KMS-11 (cell line): ENCODE results near the gene SAMD4B.

Experiments
- H2AFZ ChIP-seq: fragments of 200-600 bp; sonication (generic); 2 replicates; pipeline ENCODE4 v1.6.1; 2016; ENCODE audit warnings: antibody characterized with exemption, mixed run types, low read depth
- H3K27ac ChIP-seq: fragments of 200-600 bp; sonication (generic); 2 replicates; pipeline ENCODE4 v1.6.1; 2016; ENCODE audit warnings: mild to moderate bottlenecking, mixed run types
- H3K27me3 ChIP-seq: fragments of 200-600 bp; sonication (generic); 2 replicates; pipeline ENCODE4 v1.6.1; 2017; ENCODE audit warnings: mild to moderate bottlenecking, low read depth, mixed run types, moderate library complexity; ENCODE audit not compliant: insufficient read depth
- H3K36me3 ChIP-seq: fragments of 200-600 bp; sonication (generic); 2 replicates; pipeline ENCODE4 v1.6.1; 2017; ENCODE audit warnings: mild to moderate bottlenecking, mixed run types; ENCODE audit not compliant: insufficient read depth
- H3K4me1 ChIP-seq: fragments of 200-600 bp; sonication (generic); 2 replicates; pipeline ENCODE4 v1.6.1; 2016; ENCODE audit warnings: mild to moderate bottlenecking, low read depth, mixed run types; ENCODE audit not compliant: poor library complexity, severe bottlenecking
- H3K4me2 ChIP-seq: fragments of 200-600 bp; sonication (generic); 2 replicates; pipeline ENCODE4 v1.7.0; 2016; ENCODE audit warnings: mild to moderate bottlenecking, mixed run types
- H3K4me3 ChIP-seq: fragments of 200-600 bp; sonication (generic); IDR thresholded peaks from 2 replicates; pipeline ENCODE4 v1.6.1; 2017; ENCODE audit warnings: low read depth, low read length, mixed read lengths; ENCODE audit not compliant: insufficient read depth
- H3K79me2 ChIP-seq: fragments of 200-600 bp; sonication (generic); 2 replicates; pipeline ENCODE4 v1.6.1; 2016; ENCODE audit warnings: low read depth, mixed run types; ENCODE audit not compliant: insufficient read depth
- H3K9ac ChIP-seq: fragments of 200-600 bp; sonication (generic); 2 replicates; pipeline ENCODE4 v1.6.1; 2016; ENCODE audit warnings: mild to moderate bottlenecking, mixed run types
- H4K20me1 ChIP-seq: fragments of 200-600 bp; sonication (generic); 2 replicates; pipeline ENCODE4 v1.6.1; 2016; ENCODE audit warnings: mild to moderate bottlenecking, mixed run types; ENCODE audit not compliant: insufficient read depth
- CTCF ChIP-seq: fragments of 200-600 bp; sonication (generic); conservative IDR thresholded peaks from 2 replicates; pipeline ENCODE4 v1.6.1; 2017; ENCODE audit warnings: low read depth, mild to moderate bottlenecking, antibody characterized with exemption, low read length, moderate library complexity, mixed read lengths

The SAMD4B gene

GRCh38 chr19:39297931-39298634 lies 44.1 kb upstream of the SAMD4B start:
- Histone ChIP-seq H2AFZ (peak overlapping the region; percentile 24), H3K4me2 (peak overlapping the region; percentile 63), H3K4me1 (peaks cover 40% of the 10 kb centered on the region), H3K9ac (peak overlapping the region; percentile 31; the same call in 1 of the 2 replicates), H3K4me3 (no peak overlapping the region), H4K20me1 (no peaks in the 10 kb centered on the region), H3K27ac (peak overlapping the region; percentile 85), H3K36me3 (no peaks in the 10 kb centered on the region), H3K79me2 (no peaks in the 10 kb centered on the region), H3K27me3 (no peaks in the 10 kb centered on the region)
- TF ChIP-seq CTCF, result no peak

DNA sequence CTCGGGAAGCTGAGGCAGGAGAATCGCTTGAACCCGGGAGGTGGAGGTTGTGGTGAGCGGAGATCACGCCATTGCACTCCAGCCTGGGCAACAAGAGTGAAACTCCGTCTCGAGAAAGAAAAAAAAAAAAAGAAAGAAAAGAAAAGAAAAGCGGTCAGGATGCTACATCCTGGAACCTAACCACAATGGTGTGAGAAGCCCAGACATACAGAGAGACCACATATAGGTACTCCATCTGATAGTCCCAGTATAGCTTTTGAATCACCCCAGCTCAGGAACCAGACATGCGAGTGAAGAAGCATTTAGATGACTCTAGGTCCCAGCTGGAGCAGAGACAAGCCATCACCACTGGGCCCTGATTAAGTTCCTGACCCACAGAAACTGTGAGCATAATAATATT lies 42.8 kb upstream of the SAMD4B start:
- no peaks in the 10 kb centered on the region for H3K27me3 ChIP-seq
- no peaks in the 10 kb centered on the region for H3K36me3 ChIP-seq
- H3K27ac ChIP-seq, result peak overlapping the region; percentile 85
- no peak for TF ChIP-seq CTCF
- peak overlapping the region; percentile 39; the same call in 1 of the 2 replicates for H3K4me2 ChIP-seq
- no peaks in the 10 kb centered on the region for H4K20me1 ChIP-seq
- no peaks in the 10 kb centered on the region for H3K79me2 ChIP-seq
- peak overlapping the region; percentile 3; the same call in 1 of the 2 replicates for H2AFZ ChIP-seq
- peak overlapping the region; percentile 31; the same call in 1 of the 2 replicates for H3K9ac ChIP-seq
- H3K4me1 ChIP-seq, result peaks cover 40% of the 10 kb centered on the region
- H3K4me3 ChIP-seq, result no peak overlapping the region

DNA sequence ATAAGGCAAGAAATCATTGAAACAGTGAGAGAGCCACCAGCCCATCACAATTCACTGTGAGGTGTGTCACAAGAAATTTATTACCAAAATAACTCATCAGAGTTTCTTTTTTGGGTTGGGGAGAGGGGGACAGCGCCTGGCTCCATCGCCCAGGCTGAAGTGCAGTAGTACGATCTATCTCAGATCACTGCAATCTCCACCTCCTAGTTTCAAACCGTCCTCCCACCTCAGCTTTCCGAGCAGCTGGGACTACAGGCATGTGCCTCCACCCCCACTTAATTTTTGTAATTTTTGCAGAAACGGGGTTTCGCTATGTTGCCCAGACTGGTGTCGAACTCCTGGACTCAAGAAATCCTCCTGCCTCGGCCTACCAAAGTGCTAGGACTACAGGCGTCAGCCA lies 42.4 kb upstream of the SAMD4B start:
- peak overlapping the region; percentile 85 for H3K27ac ChIP-seq
- H4K20me1 ChIP-seq, result no peaks in the 10 kb centered on the region
- no peaks in the 10 kb centered on the region for H3K79me2 ChIP-seq
- H3K4me3 ChIP-seq, result no peak overlapping the region
- no peaks in the 10 kb centered on the region for H3K36me3 ChIP-seq
- H3K27me3 ChIP-seq, result no peaks in the 10 kb centered on the region
- H2AFZ ChIP-seq, result 0 out of 2 replicates have a peak overlapping the region, but pooled peaks have one; percentile 3
- H3K4me1 ChIP-seq, result peaks cover 40% of the 10 kb centered on the region
- H3K4me2 ChIP-seq, result peak overlapping the region; percentile 39
- H3K9ac ChIP-seq, result peak overlapping the region; percentile 31; the same call in 1 of the 2 replicates
- no peak for TF ChIP-seq CTCF

DNA sequence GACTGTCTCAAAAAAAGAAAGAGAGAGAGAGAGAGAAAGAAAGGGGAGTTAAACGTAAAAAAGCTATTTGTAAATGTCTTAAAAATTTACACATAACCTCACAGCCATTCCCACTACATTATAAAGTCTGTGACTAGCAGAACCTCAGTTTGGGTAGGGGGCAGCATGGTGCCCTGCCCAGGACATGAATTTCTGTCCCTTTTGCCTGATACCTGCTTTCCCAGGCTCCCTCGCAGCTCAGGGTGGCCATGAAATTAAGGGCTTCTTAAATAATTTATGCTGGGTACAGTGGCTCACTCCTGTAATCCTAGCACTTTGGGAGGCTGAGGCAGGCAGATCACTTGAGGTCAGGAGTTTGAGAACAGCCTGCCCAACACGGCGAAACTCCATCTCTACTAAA lies 41.2 kb upstream of the SAMD4B start:
- TF ChIP-seq CTCF, result no peak

More for the DNA sequence above, 41.2 kb upstream of the SAMD4B start:
- Histone ChIP-seq H3K4me2 (no peak overlapping the region; the same call in 1 of the 2 replicates), H3K9ac (no peak overlapping the region), H4K20me1 (no peaks in the 10 kb centered on the region), H3K27ac (peak overlapping the region; percentile 85; the same call in 1 of the 2 replicates), H2AFZ (no peak overlapping the region), H3K79me2 (no peaks in the 10 kb centered on the region), H3K36me3 (no peaks in the 10 kb centered on the region), H3K4me3 (no peak overlapping the region), H3K4me1 (peaks cover 35% of the 10 kb centered on the region), H3K27me3 (no peaks in the 10 kb centered on the region)
